HG03159 (cell line): Measurements from ENCODE around the gene KCTD8.

ENCODE experiments used
- ATAC-seq: cut with Tn5 transposase; IDR thresholded peaks from one replicate; pipeline ENCODE4 v1.9.1; 2021; ENCODE audit warnings: mild to moderate bottlenecking, moderate library complexity; ENCODE audit not compliant: unreplicated experiment

KCTD8 gene

DNA sequence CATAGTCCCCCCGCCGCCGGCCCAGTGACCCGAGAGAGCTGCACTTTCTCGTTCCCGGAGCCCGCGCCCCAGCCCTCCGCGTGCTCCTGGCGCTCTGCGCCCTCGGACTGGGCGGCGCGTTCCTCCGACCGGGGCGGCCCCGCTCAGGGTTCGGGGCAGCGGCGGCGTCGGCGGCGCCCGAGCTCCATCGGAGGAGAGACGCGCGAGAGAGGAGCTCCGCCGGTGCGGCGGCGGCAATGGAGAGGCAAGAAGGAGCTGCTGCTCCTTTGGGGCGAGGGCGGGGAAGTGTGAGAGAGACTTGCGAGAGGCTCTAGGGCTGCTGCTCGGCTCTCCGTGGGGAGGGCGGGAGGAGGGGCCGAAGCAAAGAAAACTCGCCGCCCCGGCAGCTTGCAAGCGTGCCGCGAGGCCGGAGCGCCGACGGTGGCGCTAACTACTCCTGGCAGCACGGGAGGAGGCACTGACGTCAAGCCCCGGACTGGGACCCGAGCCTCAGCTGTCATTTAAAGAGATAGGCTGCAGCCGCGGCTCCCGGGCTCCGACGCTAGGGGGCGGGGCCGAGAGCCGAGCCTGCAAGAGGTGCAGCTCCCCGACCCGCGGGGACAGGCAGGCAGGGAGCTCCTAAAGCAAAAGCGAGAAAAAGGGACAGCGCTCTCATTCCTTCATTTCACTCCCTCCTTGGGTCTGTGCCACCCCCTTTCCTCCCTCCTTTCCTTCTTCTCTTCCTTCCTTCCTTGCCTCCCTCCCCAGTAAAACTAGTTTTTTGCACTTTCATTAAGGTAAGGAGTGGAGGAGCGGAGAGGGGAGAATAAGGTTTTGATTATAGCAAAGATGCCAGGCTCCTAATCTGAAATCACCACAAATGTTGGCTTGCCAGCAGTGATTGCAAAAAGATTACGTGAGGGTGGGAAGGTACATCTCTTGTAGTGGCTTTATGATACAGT, at the start of gene KCTD8:
Gene KCTD8 (minus strand): TSS at position 289 of the 941 bp plus-strand sequence.
- peak; percentile 97 for ATAC-seq

DNA sequence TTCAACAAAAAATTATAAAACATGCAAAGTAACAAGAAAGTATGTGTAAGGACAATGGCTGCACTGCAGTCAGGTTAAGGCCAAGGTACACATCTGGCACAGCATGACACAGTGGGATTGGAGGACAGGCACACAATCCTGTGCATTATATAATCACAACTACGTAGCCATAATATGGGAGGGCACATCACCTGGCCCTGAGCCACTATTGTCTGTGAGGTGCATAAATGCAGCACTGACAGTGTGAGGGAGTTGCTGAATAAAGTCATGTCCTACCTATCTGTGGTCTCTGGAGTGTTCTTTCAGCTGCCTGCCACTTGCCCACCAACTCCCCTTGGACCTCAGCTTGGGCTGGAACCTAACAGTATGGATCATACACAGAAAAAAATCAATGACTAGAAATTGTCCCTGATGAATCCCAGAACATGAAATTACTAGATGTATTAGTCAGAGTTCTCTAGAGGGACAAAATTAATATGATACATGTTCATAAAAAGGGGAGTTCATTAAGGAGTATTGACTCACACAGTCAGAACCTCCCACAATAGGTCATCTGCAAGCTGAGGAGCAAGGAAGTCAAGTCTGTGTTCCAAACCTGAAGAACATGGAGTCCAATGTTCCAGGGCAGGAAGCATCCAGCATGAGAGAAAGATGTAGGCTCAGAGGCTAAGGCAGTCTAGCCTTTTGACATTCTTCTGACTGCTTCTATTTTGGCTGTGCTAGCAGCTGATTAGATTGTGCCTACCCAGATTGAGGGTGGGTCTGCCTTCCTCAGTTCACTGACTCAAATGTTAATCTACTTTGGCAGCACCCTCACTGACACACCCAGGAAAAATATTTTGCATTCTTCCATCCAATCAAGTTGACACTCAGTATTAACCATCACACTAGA, 46.4 kb upstream of the KCTD8 start:
- ATAC-seq: no peak

DNA sequence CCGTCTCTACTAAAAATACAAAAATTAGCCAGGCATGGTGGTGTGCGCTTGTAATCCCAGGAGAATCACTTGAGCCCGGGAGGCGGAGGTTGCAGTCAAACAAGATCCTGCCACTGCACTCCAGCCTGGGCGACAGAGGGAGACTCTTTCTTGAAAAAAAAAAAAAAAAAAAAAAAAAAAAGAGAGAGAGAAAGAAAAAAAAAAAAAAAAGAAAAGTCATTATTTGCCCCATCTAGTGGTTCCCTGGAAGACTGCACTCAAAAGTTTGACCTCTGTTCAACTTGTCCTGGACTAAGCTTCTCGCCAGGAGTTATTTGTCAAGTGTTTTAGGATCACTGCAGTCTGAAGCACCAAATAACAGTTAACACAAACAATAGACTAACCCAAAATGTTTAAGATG, 45.3 kb upstream of the KCTD8 start:
- ATAC-seq: peak; percentile 79

DNA sequence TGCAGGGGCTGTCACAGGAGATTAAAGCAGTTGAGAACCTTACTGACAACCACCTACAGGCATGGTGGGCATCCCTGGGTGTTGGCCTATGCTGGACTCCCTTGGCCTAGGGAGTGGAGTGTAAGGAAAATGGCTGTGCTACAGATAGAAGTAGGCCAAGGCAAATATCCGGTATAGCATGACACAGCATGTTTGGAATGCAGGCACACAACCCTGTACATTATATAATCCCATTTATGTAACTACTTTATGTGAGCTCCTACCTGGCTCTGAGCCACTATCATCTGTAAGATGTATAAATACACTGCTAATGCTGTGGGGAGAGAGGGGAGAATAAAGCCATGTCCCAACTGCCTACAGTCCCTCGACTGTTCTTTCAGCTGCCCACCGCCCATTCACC, 38.7 kb upstream of the KCTD8 start:
- ATAC-seq: no peak

DNA sequence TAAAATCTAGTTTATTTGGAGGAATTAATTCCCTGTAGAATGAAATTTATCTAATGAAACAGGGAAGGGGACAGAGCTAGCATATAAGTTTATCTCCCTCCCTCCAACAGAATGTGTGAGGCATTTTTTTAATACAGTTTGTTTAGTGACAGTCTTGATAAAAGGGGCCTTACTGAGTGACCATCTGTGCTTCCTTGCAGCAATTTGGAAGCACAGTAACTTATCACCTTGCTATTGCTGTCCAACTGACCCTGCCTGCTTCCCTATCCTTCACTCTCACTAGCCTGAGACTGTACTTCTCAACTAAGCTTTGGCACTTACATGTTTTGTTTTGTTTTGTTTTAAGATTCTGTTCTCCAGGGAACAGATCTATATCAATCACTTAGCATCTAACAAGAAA, 31.1 kb upstream of the KCTD8 start:
- ATAC-seq: no peak

DNA sequence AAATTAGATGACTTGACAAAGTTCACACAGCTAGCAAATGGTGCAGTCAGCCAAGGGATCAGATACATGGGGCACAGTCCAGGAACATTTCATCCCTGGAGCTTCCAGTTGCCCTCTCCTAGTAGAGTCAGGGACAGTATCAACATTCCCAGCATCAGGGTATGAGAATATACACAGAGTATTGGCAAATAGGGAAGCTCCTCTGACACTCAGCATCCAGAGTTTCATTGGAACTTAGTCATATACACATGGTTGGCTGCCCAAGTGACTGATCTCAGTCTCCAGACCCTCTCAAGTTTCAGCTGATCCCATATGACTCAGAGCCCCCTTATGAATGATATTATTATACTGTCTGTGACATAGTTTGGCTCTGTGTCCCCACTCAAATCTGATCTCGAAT, 13.7 kb upstream of the KCTD8 start:
- ATAC-seq: no peak

DNA sequence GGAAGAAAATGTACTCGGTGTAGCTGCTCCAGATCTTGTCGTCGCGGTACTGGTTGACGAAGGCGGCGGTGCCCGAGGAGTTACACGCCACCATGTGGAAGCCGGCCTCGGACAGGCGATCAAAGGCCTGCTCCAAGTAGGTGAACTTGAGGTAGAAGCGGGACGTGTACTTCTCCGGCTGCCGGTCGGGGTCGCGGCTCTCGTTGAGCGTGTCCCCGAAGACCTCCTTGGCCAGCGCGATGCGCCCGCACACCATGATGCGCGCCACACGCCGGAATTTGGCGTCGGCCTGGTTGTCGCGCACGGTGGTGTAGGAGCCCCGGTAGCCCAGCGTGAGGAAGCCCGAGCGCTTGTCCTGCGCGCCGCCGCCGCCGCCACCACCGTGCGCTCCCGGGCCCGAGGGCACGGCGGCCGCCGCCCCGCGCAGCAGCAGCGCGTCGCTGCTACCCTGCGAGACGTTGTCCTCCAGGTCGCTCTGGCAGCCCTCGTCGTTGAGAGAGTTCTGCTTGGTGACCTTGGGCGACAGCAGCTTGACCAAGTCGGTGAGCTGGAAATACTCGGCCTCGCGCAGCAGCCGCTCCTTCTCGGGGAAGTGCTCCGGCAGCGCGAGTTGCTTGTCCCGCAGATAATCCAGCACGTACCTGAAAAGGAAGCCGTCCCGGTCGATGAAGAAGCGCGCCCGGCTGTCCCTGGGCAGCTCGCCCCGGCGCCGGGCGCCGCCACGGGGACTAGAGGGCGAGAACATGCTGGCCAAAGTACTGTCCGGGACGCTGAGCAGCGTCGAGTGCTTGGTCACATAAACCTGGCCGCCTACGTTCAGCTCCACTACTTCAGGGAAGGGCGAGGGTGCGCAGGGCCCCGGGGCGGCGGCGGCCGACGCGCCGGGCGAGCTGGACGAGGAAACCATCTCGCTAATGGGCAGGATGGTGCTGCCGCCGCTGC, 775 bp downstream of the KCTD8 start:
- peak; percentile 5 for ATAC-seq

DNA sequence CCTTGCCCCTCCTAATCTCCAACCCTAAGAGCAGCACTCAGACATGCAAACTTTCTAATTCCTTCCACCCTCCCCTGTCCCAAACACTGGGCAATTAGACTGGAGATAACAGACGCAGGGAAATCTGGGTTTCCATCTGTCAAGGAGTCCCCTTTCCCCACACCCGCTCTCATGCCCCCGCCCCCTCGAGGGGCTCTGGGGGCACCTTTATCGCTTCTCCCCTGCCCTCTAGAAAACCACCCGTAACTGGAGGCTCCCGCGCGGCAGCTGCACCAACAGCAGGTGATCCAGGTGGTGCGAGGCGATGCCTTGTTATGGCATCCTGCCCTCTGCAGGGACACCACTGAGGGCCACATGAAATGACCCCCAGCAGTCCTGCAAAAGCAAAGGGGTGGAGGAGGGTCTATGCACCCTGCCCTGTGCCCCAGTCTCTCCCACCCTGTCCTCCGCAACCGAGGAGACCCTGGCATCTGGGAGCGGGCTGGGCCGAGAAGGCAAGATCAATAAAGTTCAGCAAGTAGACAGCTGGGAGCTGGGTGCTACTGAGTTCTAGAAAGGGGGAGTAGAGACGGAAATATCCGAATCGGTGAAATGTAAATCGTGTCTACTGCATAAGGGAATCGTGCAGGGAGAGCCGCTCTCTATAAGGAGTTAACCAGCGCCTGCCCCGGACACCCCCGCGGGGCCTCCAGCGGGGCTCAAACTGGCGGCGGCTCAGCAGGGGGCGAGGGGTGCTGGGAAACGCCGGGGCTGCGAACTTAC, 1.6 kb downstream of the KCTD8 start:
- ATAC-seq: no peak

DNA sequence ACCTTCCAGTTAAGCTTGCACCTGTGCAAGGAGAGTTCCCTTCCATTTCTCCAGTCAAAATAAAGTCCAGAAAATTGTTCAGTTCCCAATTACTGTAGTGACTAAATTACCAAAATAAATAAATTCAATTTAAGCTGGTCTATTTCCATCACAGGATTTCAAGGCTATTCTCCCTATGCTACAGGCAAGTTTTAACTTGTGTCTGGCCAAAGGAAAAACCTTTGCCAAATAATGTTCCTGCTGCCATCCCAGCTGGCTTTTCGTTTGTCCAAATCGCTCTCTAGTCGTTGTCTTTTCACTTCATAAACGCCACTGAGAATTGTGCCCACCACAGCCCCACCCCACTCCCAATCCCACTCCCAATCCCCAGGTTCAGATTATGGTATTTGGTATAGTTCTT, 2.4 kb downstream of the KCTD8 start:
- no peak for ATAC-seq

DNA sequence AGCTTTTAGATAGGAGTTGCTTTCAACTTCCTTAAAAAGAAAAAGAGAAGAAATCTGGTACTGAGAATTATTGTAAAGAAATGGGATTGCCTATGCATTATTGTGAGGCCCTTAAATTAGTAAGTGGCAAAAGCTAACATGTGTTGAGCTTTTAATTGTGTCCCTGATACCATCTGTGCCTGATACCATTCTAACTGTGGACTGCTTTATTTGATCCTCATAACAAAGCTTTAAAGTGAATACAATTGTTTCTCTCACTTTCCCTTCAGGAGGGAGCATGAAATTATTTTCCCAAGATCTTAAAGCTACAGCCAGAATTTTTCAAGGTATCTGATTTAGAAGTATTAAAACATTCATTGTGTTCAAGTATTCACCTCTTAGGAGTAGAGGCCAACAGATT, 9.9 kb downstream of the KCTD8 start:
- ATAC-seq: no peak

DNA sequence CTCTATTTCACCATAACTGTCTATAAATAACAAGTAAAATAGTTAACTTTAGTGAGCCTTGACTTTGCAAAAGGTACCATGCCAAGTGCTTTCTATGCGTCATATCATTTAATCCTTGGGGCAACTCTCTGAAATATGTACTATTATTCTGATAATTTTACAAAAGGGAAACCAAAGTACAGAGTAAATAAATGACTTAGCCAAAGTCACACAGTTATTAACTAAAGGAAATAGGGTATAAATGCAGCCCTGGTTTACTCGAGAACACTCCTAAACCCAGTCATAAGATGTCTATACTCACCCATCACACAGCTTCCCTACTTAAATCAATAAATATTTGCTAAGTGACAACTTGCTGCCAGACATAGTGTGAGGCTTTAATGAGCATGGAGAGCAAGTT, 14.4 kb downstream of the KCTD8 start:
- no peak for ATAC-seq

DNA sequence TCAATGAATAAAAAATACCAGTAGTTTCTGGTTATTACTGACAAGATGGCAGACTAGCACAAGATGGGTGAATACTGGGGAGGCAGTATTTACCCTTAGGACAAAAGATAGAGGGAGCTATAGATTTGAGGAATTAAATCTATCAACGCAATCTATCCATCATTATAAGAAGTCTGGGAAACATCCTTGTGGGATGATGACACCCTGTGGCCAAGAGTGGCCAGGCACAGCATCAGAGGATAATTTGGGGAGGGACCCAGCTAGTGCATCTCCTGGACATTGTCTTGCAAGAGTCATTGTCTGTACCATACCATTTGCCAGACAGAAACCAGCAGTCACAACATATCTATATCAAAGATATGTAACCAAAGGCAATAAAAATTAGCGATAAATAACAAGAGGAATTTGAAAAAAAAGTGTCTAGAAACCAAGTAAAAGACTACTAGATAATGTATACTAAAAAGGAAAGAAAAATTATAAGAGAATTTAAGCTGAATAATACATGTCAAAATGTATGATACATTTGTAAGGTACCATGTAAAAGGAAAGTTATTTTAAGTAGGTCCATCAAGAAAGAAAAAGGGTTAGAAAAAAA, 22.9 kb downstream of the KCTD8 start:
- no peak for ATAC-seq

DNA sequence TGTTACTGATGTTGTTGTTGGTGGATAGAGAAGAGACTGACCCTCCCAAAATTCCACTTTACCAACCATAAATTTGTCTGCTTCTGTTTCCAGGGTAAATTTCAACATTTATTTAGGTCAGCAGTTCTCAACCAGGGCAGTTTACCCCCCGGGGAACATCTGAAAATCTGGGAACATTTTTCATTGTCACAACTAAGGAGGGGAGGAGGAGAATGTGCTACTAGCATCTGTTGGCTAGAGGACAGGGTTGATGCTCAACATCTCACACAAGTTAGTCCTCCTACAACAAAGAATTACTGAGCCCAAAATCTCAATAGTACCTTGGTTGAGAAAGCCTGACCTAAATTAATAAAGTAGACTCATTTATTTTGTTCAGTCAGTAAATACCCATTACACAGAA, 25.7 kb downstream of the KCTD8 start:
- ATAC-seq: no peak

DNA sequence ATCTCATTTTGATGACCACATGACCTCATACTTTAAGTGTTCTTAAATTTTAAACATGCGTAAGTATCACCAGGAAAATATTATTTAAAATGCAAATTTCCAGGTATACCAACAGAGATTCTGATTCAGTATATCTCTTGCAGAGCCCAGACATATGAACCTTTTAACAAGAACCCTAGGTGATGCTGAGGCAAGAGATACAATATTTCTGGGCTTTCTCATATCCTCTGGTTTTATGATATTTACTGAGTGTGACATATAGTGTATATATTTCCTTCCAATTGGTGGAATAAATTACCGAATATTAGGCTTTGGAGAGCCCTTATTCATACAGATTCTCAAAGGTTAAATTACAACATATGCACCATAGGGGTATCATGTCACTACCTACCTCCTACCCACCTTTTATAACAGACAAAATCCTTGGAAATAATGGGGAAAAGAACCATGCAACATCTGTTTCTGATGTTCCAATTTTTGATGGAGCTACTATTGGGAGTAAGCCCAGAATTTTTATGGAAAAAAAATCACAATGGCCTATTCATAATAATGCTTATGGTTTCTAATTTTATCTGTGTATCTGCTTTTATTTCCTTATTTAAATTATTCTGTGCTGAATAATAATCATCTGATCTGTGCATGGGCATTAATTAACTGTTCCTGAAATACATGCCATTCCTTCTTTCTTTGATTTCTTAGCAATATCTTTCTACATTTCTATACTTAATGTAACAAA, 27.1 kb downstream of the KCTD8 start:
- no peak for ATAC-seq

DNA sequence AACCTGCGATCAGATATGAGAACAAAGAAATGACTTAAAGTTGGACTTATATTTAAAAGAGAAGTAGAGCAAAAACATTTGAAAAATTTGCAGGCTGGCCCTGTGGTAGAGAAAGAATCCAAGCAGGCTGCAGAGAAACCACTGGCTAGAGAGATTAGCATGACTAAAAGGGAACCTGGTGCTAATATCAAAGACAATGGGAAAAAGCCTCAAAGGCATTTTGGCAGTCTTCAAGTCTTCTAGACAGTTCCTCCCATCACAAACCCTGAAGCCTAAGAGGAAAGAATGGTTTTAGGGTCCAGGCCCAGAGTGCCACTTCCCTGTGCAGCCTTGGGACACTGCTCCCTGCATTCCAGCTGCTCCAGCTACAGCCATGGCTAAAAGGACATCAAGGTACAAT, 33.4 kb downstream of the KCTD8 start:
- ATAC-seq: no peak

DNA sequence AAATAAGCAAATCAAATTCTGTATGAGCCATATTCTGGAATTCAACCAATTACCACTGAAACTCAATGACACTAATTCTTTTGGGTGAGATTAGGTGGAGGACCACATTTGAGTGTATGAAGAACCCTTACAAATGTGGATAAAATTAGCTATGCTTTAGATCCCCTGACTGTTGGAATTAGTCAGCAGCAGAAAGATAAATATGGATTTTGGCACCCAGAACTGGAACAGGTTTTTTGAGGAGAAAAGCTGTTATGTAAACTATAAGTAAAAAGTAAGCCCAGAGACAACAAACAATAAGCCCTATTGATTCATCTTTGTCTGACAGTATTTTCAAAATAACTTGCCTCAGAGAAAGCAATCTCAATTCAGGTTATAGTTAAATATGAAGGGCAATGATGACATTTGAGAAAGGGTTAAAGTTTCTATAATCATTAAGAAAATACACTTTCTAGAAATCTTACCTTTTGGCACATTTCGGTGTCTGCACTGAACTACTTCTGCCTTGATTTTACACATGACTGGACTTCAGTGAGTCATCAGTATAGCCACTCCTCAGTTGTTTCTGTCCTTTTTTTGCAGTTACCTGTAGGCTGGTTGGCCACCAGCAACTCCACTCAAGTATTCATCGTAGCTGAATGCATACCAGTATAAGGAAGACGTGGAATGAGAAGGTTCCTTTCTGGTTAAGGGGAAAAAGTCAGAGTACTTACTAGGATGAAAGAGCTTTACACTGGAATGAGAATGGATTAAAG, 80.0 kb downstream of the KCTD8 start:
- no peak for ATAC-seq

DNA sequence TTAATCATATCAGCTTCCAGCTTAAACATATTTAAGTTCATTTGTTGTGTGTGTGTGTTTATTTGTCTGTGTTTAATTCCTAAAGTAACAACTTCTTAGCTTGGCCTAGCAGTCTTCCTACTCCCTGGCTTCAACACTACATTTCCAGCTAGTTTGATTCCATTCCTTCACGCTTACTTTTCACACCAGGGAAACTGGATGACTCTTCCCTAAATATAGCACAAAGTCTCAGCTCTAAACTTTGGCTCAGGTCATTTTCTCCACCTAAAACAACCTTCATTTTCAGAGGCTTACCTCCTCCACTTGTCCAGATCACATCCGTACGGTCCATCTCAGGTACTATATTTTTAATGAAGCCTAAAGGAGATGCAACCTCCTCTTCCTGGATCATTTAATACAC, 94.4 kb downstream of the KCTD8 start:
- ATAC-seq: no peak

DNA sequence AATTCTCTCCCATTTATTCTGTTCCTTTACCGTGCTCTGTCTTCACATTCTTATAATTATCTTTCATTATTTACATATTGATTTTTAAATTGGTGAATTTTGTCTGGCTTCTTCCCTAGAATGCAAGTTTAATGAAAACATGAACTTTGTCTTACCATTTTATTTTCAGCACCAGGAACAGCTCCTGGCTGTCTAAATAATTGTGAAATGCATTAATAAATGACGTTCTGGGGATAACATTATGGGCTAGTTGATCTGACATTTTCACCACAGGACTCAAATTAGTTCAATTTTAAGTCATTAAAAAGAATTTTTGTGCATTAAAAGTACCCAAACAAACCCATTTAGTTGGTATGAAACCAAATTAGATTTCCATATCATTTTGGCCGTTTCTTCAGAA, 97.5 kb downstream of the KCTD8 start:
- no peak for ATAC-seq
